HL-60/S4 treated with phorbol 12-myristate 13-acetate at 8.2 ng/mL for 4 days and 3 days (cell line): ENCODE measurements around the gene G3BP1.
"Not testable (repeated sequence)": the region's sequence is repeated elsewhere in the genome, so short reads cannot be mapped to it uniquely, and the experiment has no call there.

Source experiments
- in situ Hi-C: fragments of 300-500 bp; cut with MboI; formaldehyde crosslinking; loops from 2 replicates; pipeline ENCODE4 v1.15.0; 2022; ENCODE audit warnings: low sequenced_read_pairs

The G3BP1 gene

DNA sequence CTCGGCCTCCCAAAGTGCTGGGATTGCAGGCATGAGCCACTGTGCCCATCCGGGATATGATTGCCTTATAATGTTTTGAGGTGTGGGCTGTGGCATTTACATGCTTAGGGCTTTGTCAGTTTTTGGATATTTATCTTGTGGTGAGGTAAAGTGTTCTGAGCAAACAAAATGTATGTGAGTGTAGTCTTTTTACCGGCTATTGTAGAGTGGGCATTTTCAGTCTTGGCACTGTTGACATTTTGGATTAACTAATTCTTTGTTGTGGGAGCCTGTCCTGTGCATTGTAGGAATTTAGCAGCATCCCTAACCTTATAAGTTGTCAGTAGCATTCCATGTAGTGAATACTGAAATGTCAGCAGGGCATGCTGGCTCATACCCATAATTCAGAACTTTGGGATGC is 21.6 kb downstream of the G3BP1 start:
- in situ Hi-C loops: no loop called here

DNA sequence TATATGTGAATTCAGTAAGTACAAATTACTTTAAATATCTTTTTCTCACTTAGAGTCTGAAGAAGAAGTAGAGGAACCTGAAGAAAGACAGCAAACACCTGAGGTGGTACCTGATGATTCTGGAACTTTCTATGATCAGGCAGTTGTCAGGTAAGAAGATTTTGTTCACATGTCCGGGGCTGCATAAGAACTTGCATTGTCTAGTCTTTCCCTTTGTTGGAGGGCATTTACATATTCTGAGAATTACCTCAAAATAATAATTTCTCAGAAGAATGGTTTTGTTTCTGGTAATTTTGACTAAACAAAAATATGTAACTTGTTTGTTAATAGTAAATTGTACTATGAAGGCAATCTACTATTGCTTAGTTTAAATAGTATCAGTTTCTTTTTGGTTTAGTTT is 23.7 kb downstream of the G3BP1 start:
- in situ Hi-C loops: no loop called here

GRCh38 chr5:151798674-151799073 is 26.9 kb downstream of the G3BP1 start:
- in situ Hi-C loops: no loop called here

- in situ Hi-C loops: no loop called here
These were observed 27.7 kb downstream of the G3BP1 start for GRCh38 chr5:151799407-151799806.

DNA sequence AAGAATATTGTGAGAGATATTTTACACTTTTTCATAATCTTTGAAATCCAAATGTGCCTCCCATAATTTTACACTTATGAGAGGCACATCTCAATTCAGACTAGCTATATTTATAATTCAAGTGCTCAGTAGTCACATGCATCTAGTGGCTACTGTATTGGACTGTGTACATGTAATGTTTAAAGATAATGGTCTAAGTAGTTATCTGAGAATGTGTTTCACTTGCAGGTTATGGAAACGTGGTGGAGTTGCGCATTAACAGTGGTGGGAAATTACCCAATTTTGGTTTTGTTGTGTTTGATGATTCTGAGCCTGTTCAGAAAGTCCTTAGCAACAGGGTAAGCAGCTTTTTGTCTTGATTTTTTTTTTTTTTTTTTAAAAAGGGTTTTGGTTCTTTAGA is 28.8 kb downstream of the G3BP1 start:
- in situ Hi-C loops: no loop called here

GRCh38 chr5:151805414-151806223 is 33.9 kb downstream of the G3BP1 start:
- in situ Hi-C loops: no loop called here

DNA sequence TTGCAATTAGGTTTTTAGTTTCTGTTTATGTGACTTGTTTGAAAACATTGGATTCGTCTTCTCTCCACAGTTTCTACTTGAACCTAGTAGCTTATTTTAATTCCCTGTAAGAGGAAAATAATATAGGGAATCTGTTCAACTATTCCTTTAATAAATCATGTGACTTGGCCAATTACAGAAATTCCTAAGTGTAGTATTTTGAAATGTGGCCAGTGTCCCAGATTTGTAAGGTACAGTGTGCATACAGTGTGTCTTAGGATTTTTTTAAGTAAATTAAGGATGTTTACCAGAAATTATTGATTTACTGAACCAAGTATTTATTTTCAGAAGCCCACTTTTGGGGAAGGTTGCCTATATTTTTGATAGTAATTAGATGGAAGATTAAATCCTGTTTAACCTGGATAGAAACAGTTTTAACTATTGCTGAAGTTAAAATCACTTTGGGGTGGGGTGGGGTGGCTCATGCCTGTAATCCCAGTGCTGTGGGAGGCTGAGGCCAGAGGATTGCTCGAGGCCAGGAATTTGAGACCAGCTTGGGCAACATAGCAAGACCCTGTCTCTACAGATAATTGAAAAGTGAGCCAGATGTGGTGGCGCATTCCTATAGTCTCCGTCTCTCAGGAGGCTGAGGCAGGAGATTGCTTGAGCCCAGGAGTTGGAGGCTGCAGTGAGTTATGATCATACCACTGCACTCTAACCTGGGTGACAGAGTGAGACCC is 36.9 kb downstream of the G3BP1 start:
- in situ Hi-C loops: no loop called here

DNA sequence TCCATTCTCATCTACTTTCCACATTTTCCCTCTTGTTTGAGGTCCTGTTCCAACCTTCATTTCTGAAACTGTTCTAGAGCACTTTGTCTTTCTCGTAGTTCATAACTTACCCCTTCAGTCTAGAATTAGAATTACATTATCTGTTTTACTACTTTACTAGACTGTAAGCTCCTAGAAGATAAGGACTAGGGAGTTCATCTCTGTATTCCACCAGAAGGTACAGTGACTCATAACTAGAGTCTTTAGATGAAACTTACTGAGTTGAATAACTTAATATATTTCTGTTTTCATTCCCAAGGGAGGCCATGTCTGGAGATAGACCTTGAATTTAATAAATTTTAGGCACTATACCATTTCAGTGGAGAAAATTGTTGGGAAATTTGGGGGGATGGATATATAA is 38.7 kb downstream of the G3BP1 start:
- in situ Hi-C loops: no loop called here

- in situ Hi-C loops: no loop called here
These were observed 39.1 kb downstream of the G3BP1 start for GRCh38 chr5:151810897-151811296.

GRCh38 chr5:151811593-151812321 is 40.0 kb downstream of the G3BP1 start:
- in situ Hi-C loops: no loop called here

DNA sequence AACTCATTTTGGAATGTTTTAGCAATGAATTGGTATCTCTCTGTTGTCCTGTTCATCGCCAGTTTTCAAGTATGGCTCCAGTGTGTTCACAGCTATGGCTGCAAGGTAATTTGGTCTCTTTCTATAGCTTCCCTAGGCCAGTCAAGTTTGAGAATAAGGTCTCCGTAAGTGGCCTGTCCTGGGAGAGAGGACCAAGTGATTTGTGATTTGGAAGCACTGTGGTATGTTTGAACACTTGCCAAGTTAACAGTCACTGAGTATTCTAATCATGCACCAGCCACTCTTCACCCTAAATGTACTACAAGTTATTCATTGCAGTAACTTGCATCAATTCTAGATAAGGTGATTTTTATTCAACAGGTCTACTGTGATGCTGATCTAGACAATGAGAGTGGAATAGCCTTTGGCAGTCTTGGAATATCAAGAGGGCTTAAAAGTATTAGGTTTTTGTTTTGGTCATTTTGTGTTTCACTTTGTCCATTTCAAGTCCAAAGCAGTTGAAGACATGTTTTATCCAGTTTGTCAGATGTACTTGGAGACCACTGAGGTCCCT is 41.1 kb downstream of the G3BP1 start:
- in situ Hi-C loops: no loop called here

- in situ Hi-C loops: no loop called here
These were observed 43.3 kb downstream of the G3BP1 start for GRCh38 chr5:151815051-151815450.

GRCh38 chr5:151819830-151820229 is 48.1 kb downstream of the G3BP1 start:
- in situ Hi-C loops: no loop called here

GRCh38 chr5:151820271-151820670 is 48.5 kb downstream of the G3BP1 start:
- in situ Hi-C loops: no loop called here

- in situ Hi-C loops: no loop called here
These were observed 49.1 kb downstream of the G3BP1 start for GRCh38 chr5:151820903-151821302.

DNA sequence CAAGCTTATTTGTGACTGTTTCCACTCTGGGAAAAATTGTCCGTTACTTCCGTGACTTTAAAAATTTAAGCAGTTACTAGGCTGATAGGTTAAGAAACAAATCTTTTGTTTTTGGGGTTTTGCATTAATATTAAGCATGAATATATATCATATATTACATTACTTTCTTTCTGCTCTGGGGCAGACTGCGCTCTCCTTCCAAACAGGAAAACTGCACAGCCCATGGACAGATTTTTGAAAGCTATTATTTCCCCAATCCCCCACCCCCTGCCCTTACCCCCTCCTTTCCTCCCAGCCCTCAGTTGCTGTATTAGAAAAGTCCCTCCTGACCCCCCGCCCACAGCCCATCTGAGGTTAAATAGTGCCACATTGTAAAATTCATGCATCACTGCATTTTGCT is 50.4 kb downstream of the G3BP1 start:
- in situ Hi-C loops: no loop called here

DNA sequence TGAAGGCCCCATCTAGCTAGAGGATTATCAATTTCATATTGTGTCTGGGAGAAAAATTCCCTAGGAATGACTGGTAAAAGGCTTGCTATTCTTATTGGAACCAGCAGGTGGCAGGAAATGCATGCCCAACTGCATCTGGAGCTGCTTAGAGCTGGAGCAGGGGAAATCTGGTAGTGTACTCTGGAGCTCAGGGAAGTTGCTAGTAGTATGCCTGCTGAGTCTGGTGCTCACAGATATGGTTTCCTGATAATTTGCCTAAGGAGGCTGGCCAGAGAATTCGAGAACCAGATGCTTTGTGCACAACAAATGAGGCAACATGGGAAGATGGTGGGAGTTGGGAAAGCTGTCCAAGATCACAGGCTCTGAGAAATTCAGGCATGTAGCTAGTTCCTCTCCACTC is 53.7 kb downstream of the G3BP1 start:
- in situ Hi-C loops: no loop called here

DNA sequence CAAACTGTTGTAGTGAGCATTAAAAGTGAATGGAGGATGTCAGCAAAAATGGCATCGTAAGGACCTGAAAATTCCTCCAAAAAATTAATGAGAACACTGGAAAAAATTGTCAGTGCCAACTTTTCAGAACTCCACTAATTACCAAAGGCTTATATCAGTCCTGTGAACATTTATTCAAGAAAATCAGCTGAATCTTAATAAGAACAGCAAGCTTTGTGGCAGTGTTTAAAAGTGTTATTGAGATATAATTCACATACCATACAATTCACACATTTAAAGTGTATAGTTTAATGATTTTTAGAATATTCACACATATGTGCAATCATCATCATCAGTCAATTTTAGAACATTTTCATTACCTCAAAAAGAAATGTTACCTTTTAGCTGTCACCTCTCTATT is 57.6 kb downstream of the G3BP1 start:
- in situ Hi-C loops: no loop called here

DNA sequence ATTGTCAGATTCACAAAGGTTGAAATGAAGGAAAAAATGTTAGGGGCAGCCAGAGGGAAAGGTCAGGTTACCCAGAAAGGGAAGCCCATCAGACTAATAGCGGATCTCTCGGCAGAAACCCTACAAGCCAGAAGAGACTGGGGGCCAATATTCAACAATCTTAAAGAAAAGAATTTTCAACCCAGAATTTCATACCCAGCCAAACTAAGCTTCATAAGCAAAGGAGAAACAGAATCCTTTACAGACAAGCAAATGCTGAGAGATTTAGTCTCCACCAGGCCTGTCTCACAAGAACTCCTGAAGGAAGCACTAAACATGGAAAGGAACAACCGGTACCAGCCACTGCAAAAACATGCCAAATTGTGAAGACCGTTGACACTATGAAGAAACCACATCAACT is 61.1 kb downstream of the G3BP1 start:
- in situ Hi-C loops: not testable (repeated sequence)

- in situ Hi-C loops: no loop called here
These were observed 75.0 kb downstream of the G3BP1 start for GRCh38 chr5:151846765-151847164.

DNA sequence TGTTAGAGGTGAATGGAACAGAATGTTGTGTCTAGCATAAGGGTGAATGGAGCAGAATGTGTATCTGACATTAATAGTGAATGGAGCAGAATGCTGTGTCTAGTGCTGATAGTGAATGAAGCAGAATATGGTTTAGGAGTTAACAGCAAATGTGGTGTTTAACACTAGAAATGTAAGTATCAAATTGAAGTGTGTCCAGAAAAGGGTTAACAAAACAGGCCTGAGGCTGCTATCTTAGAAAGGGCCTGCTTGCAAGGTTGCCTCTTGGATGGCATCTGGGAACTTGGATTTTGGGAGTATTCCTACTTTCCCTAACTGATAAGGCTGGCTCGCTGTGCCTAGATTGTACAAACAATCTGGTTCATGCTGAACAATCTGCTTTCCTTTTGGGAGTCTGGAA is 76.1 kb downstream of the G3BP1 start:
- in situ Hi-C loops: no loop called here
